ENCODE results near the gene SUSD2.

DNA sequence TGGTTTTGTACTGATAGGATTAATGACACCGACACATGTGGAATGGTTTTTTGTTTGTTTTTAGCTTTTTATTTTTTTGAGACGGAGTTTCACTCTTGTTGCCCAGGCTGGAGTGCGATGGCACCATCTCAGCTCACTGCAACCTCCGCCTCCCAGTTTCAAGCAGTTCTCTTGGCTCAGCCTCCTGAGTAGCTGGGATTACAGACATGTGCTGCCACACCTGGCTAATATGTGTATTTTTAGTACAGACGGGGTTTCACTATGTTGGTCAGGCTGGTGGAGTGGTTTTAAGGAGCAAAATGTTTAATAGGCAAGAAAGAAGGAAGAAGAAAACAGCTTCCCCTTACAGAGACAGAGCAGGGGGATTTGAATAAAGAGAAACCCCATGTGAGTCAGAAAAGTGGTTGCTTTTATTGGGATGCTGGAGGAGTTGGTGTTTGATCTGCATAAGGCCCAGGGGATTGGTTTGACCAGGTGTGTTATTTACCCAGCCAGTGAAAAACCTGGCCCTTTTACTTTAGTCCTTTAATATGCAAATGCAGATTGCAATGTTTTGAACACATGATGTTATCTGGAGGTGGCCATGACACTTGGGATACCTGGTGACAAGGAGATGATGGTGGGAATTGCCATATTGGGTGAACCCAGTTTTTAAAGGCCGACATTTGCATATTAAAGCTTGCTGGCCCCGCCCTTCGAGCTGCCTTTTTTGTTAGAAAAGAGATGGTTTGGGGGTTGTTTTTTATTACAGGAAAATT, 24.3 kb downstream of the SUSD2 start:
- TF ChIP-seq, protein P1, sequence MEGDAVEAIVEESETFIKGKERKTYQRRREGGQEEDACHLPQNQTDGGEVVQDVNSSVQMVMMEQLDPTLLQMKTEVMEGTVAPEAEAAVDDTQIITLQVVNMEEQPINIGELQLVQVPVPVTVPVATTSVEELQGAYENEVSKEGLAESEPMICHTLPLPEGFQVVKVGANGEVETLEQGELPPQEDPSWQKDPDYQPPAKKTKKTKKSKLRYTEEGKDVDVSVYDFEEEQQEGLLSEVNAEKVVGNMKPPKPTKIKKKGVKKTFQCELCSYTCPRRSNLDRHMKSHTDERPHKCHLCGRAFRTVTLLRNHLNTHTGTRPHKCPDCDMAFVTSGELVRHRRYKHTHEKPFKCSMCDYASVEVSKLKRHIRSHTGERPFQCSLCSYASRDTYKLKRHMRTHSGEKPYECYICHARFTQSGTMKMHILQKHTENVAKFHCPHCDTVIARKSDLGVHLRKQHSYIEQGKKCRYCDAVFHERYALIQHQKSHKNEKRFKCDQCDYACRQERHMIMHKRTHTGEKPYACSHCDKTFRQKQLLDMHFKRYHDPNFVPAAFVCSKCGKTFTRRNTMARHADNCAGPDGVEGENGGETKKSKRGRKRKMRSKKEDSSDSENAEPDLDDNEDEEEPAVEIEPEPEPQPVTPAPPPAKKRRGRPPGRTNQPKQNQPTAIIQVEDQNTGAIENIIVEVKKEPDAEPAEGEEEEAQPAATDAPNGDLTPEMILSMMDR (IDR thresholded peaks at IDR 0.05), result no peak; the same call in none of the 2 replicates
- TF ChIP-seq ZFX (IDR thresholded peaks at IDR 0.05; ENCODE audit: borderline replicate concordance), result no peak
